Measurements from ENCODE around the gene ANKMY2.

The ANKMY2 gene

GRCh38 chr7:16564023-16564380 is 81.6 kb downstream of the ANKMY2 start:
- no peak for DNase-seq

GRCh38 chr7:16563281-16564022 is 82.1 kb downstream of the ANKMY2 start:
- no peak for DNase-seq

- DNase-seq: no peak
Observed at GRCh38 chr7:16562456-16563220, 82.9 kb downstream of the ANKMY2 start.

GRCh38 chr7:16561943-16562342 is 83.6 kb downstream of the ANKMY2 start:
- no peak for DNase-seq

DNA sequence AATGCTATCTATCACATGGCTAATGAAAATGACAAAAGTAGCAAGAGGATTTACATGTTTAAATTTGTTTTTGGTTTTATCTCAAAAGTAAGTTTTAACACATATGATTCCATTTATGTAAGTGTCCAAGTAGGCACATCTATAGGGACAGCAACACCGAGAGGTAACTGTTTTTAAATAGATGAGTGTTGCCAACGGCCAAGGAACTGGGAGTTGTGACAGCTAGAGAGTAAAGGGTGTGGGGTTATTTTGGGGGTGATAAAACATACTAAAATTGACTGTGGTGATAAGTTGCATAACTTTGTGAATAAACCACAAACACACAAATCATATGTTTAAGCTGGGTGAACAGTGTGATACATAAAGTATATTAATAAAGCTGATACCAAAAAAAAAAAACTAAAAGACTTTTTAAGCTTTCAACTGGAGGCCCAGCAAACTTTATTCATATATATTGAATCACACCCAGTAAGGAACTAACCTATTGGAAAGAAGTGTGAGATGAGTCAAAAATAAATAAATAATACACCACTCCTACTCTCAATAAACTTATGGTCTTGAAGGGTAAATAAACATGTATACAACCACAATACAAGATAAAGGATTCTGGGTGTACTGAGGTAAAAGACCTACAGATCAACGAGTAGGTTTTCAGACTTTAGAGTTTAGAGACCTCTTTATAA is 85.9 kb downstream of the ANKMY2 start:
- DNase-seq: no peak

GRCh38 chr7:16558761-16559302 is 86.7 kb downstream of the ANKMY2 start:
- no peak for DNase-seq

- DNase-seq: no peak
Observed at GRCh38 chr7:16556359-16556758, 89.2 kb downstream of the ANKMY2 start.

DNA sequence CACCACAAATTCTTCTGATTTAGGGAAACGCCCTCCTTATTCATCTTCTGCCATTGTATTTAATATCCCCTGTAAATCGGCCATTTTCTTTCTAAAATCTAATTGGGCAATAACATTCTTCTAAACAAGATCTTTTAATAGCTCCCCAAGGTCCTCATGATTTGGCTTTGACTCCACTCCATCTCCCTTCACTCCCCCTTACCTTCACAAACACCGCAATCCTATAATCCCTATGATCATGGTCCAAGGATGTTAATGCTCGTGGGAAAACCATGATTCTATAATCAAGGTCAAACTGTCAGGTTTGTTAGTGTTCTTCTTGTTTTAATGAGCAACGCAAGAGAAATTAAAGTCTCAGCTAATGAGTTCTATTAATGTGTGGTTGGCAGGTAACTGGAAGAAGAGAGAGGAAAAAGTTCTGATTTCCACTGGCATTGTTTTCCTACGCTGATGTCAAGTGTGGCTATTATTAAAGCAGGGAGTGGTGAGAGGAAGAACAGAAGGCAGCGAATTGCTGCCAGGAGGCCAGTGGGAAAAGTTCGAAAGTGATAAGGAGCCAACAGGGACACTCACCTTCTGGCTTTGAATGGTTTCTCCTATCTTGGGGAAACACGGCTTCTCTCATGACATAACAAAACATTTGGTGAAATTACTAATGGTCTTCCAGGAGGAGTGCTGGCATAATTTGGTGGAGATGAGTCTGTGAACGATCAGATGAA is 90.9 kb downstream of the ANKMY2 start:
- DNase-seq: no peak

- DNase-seq: no peak
Observed at GRCh38 chr7:16550671-16551070, 94.9 kb downstream of the ANKMY2 start.

Data from DMS153 (cell line).